ENCODE results near the gene PADI3. TPM values are rescaled to one million over a fixed set of nuclear protein-coding genes. Genes with fewer than 3 reads are reported as not detected.

PADI3 gene
- total and polyA plus RNA-seq, 2 of the 8 experiments (the other 6 are each of a cell fraction or from before 2014, with no cell fraction given) = 0.37 to 0.94 TPM

GRCh38 chr1:17296086-17296485 lies 47.2 kb downstream of the PADI3 start (continued):
- TF ChIP-seq ATF2 (IDR thresholded peaks at IDR 0.05; ENCODE audit: low read length) (no peak), NRF1 (IDR thresholded peaks at IDR 0.05; ENCODE audit: low read depth, low read length) (no peak)

Measured in H1 (cell line).